GM19025 (cell line): ENCODE data around the gene SPOUT1.
"Not testable (repeated sequence)": the region's sequence is repeated elsewhere in the genome, so short reads cannot be mapped to it uniquely, and the experiment has no call there.

ENCODE experiments used
- ATAC-seq: cut with Tn5 transposase; IDR thresholded peaks from one replicate; pipeline ENCODE4 v1.9.1; 2021; ENCODE audit warnings: mild to moderate bottlenecking, low read depth, moderate library complexity; ENCODE audit not compliant: unreplicated experiment

Gene SPOUT1, protein sequence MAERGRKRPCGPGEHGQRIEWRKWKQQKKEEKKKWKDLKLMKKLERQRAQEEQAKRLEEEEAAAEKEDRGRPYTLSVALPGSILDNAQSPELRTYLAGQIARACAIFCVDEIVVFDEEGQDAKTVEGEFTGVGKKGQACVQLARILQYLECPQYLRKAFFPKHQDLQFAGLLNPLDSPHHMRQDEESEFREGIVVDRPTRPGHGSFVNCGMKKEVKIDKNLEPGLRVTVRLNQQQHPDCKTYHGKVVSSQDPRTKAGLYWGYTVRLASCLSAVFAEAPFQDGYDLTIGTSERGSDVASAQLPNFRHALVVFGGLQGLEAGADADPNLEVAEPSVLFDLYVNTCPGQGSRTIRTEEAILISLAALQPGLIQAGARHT

GRCh38 chr9:128829477-128830251 lies at the start of gene SPOUT1:
Gene SPOUT1, minus strand, starts transcription at chr9:128829794. Its CDS starts 14 bp downstream, at chr9:128829780.
- peak; percentile 98 for ATAC-seq

GRCh38 chr9:128877852-128878251 lies 48.3 kb upstream of the SPOUT1 start:
- no peak for ATAC-seq

GRCh38 chr9:128870941-128871265 lies 41.3 kb upstream of the SPOUT1 start:
- not testable (repeated sequence) for ATAC-seq

GRCh38 chr9:128870128-128870940 lies 40.7 kb upstream of the SPOUT1 start:
- ATAC-seq, result no peak

GRCh38 chr9:128863647-128864046 lies 34.1 kb upstream of the SPOUT1 start:
- ATAC-seq, result no peak

GRCh38 chr9:128862401-128862851 lies 32.8 kb upstream of the SPOUT1 start:
- no peak for ATAC-seq

DNA sequence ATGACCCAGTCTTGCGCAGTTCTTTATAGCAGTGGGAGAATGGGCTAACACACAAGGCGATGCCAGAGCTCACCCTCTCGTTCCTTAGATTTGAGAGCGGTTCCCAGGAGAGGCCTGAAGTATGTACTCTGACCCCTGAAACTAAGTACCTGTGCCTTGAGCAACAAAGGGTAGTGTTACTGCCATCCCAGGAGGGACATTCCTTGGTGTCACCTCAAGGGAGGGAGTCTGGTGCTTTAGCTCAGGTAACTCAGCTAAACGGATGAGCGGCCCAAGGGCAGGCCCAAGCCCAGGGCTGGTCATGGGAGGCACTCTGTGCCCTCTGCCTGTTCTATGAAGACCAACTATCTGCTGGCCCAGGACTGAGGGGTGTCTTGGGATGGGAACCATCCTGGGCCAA lies 31.9 kb upstream of the SPOUT1 start:
- ATAC-seq, result no peak

DNA sequence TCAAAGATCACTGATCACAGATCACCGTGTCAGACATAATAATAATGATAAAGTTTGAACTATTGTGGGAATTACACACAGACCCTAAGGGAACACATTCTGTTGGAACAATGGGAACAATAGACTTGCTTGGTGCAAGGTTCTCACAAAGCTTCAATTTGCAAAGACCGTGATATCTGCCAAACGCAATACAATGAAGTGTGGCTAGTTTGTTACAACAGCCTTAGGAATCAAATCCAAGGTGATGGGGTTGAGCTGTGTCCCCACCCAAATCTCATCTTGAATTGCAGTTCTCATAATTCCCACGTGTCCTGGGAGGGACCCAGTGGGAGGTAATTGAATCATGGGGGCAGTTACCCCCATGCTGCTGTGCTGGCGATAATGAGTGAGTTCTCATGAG lies 31.3 kb upstream of the SPOUT1 start:
- no peak for ATAC-seq

- ATAC-seq, result not testable (repeated sequence)
Measured at GRCh38 chr9:128858476-128858875, 28.9 kb upstream of the SPOUT1 start.

DNA sequence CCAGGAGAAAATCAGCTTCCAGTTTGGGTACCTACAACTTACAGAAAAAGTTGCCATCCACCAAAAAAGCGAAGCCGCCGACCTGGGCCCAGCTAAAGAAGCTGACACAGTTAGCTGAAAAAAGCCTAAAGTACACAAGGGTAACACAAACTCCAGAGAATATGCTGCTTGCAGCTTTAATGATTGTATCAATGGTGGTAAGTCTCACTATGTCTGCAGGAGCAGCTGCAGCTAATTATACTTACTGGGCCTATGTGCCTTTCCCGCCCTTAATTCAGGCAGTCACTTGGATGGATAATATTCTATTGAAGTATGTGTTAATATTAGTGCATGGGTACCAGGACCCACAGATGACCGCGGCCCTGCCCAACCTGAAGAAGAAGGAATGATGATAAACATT lies 24.9 kb upstream of the SPOUT1 start:
- ATAC-seq, result not testable (repeated sequence)

GRCh38 chr9:128852646-128853045 lies 23.1 kb upstream of the SPOUT1 start:
- ATAC-seq, result not testable (repeated sequence)

DNA sequence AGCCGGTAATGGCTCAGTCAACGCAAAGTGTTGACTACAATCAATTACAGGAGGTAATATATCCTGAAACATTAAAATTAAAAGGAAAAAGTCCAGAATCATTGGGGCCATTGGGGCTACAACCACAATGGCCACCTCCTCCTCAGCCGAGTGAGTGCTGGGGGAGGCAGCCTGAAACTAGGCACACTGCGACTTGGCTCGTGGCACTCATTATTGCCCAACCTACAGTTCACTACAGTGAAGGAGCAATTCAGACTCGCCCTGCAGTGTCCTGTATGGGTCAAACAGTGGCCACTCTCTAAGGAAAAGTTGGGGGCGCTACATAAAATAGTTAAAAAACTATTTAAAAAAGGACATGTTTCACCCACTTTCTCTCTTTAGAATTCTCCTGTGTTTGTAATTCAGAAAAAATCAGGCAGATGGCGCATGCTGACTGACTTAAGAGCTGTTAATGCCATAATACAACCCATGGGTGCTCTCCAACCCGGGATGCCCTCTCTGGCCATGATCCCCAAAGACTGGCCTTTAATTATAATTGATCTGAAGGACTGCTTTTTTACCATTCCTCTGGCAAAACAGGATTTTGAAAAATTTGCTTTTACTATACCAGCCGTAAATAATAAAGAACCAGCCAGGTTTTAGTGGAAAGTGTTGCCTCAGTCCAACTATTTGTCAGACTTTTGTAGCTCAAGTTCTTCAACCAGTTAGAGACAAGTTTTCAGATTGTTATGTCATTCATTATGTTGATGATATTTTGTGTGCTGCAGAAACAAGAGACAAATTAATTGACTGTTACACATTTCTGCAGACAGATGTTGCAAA lies 22.4 kb upstream of the SPOUT1 start:
- not testable (repeated sequence) for ATAC-seq

DNA sequence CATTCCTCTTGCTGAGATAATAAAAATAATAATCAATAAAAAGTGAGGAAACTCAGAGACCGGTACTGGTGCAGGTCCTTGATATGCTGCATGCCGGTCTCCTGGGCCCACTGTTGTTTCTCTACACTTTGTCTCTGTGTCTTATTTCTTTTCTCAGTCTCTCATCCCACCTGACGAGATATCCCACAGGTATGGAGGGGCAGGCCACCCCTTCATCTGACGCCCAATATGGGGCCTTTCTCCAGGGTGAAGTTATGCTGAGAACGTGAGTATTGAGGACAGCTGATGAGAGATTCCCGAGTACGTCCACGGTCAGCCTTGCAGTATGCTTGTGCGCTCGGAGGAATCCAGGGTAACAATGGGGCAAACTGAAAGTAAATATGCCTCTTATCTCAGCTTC lies 21.4 kb upstream of the SPOUT1 start:
- not testable (repeated sequence) for ATAC-seq

DNA sequence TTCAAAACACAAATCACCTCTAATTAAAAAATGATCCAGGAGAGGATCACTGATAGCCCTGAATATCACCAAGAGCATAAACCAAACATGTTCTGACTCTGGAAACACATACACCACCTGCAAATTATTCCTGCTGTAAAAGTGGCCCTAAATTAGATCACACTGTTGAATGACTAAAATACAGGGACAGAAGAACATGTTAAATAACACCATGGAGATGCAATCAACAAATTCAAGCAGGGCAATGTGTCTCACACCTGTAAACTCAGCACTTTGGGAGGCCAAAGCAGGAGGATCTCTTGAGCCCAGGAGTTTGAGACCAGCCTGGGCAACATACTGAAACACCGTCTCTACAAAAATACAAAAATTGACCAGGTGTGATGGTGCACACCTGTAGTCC lies 18.2 kb upstream of the SPOUT1 start:
- ATAC-seq, result no peak

GRCh38 chr9:128846680-128847030 lies 17.1 kb upstream of the SPOUT1 start:
- ATAC-seq, result no peak

GRCh38 chr9:128845186-128845931 lies 15.8 kb upstream of the SPOUT1 start:
- no peak for ATAC-seq

GRCh38 chr9:128843171-128843570 lies 13.6 kb upstream of the SPOUT1 start:
- ATAC-seq, result not testable (repeated sequence)

DNA sequence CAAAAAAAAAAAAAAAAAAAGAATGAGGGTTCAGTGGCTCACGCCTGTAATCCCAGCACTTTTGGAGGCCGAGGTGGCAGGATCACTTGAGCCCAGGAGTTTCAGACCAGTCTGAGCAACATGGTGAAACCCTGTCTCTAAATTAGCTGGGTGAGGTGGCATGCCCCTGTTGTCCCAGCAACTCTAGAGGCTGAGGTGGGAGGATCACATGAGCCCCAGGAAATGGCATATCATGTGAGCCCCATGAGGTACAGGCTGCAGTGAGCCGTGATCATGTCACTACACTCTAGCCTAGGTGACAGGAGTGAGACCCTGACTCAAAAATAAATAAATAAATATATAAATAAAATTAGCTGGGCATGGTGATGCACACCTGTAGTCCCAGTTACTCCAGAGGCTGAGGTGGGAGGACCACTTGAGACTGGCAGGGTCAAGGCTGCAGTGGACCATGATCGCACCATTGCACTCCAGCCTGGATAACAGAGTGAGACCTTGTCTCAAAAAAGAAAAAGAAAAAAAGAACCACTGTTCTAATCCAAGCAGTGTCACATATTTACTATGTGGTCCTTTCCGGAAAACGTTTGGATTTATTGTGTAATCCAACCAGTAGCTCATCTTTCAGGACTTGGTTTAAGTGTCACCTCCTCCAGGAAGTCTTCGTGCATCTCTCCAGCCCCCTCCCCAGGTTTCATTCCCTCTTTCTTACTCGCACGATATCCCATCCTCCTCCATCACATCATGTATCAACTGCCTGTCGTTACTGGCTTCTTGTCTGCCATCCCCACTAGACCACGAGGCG lies 12.3 kb upstream of the SPOUT1 start:
- no peak for ATAC-seq

DNA sequence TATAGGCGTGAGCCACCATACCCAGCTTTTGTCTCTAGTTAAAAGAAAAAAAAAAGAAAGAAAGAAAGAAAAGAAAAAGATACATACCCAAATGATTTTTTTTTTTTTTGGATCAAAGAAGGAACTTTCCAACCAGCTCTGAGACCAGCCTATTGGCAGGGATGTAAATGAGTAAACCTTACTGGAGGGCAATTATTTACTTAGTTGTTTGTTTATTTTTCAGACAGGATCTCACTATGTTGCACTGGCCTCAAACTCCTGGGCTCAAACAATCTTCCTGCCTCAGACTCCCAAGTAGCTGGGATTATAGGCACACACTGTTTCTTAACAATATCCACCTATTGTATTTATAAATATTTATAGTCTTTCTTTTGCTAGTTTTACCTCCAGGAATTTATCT lies 10.9 kb upstream of the SPOUT1 start:
- ATAC-seq, result no peak
